ENCODE results near the gene ARHGEF3. TPM values are rescaled to one million over a fixed set of nuclear protein-coding genes. Genes with fewer than 3 reads are reported as not detected.

Gene ARHGEF3
- total and polyA plus RNA-seq, 9 donors = 23.5 to 48.2 (median 39.5) TPM

DNA sequence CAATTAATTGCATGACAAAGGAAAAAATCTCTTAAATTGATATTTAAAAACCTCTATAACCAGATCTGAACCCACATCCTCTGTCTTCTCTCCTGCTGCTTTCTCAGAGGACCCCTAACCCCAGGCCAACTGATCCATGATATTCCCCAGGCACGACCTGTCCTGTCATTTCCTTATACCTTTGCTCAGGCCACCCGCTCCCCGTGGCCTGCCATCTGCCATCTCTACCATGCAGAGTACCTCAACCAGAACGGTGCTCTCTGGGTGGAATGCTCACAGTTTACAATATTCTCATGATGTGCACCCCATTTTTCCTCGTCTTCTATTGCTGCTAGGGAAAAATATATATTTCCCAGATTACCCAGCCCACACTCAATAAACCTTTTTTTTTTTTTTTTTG, 57.7 kb downstream of the ARHGEF3 start:
- Histone ChIP-seq H3K4me1 (ENCODE audit: insufficient read depth) (peaks cover 2% of the 10 kb centered on the region), H3K36me3 (no peaks in the 10 kb centered on the region), H3K27me3 (no peaks in the 10 kb centered on the region), H3K27ac (no peak overlapping the region), H3K9me3 (no peaks in the 10 kb centered on the region), H3K4me3 (no peak overlapping the region)
- TF ChIP-seq POLR2A (IDR thresholded peaks at IDR 0.05) = no peak
- TF ChIP-seq EP300 (IDR thresholded peaks at IDR 0.05) = no peak
- TF ChIP-seq, protein P1, sequence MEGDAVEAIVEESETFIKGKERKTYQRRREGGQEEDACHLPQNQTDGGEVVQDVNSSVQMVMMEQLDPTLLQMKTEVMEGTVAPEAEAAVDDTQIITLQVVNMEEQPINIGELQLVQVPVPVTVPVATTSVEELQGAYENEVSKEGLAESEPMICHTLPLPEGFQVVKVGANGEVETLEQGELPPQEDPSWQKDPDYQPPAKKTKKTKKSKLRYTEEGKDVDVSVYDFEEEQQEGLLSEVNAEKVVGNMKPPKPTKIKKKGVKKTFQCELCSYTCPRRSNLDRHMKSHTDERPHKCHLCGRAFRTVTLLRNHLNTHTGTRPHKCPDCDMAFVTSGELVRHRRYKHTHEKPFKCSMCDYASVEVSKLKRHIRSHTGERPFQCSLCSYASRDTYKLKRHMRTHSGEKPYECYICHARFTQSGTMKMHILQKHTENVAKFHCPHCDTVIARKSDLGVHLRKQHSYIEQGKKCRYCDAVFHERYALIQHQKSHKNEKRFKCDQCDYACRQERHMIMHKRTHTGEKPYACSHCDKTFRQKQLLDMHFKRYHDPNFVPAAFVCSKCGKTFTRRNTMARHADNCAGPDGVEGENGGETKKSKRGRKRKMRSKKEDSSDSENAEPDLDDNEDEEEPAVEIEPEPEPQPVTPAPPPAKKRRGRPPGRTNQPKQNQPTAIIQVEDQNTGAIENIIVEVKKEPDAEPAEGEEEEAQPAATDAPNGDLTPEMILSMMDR (IDR thresholded peaks at IDR 0.05) = no peak
- 96 to 98% (median 97%) methylated on average over 5 of the region's 5 CpGs for WGBS, 3 donors
- DNase-seq = no peak
- intact Hi-C loops (cut with DNase I) = no loop called here

DNA sequence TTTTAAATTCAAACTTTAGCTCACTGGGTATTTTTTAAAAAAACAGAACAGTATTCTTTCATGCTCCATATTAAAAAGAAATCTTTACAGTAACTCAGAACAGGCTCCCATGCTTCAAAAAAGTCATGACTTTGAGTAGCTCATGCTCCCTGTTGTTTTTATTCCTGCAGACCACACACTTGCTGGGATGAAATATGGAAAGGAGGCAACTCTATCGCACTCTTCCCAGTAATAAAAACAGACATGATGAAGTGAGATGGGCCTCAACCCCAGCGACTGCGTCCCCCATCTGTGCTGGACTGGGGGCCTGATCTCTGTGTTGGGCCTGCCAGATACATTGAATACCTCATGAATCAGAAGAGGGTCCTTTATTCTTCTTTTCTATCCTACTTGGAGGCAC, 58.9 kb downstream of the ARHGEF3 start:
- 44 to 59% (median 52%) methylated on average over 3 of the region's 3 CpGs for WGBS, 3 donors
- Histone ChIP-seq H3K9me3 (no peaks in the 10 kb centered on the region), H3K4me1 (ENCODE audit: insufficient read depth) (peaks cover 1% of the 10 kb centered on the region), H3K36me3 (no peaks in the 10 kb centered on the region), H3K4me3 (no peak overlapping the region), H3K27ac (no peak overlapping the region), H3K27me3 (no peaks in the 10 kb centered on the region)
- no peak for DNase-seq
- TF ChIP-seq EP300 (IDR thresholded peaks at IDR 0.05) (no peak), POLR2A (IDR thresholded peaks at IDR 0.05) (no peak)
- TF ChIP-seq, protein P1 (IDR thresholded peaks at IDR 0.05) = no peak
- intact Hi-C loops (cut with DNase I) = no loop called here

DNA sequence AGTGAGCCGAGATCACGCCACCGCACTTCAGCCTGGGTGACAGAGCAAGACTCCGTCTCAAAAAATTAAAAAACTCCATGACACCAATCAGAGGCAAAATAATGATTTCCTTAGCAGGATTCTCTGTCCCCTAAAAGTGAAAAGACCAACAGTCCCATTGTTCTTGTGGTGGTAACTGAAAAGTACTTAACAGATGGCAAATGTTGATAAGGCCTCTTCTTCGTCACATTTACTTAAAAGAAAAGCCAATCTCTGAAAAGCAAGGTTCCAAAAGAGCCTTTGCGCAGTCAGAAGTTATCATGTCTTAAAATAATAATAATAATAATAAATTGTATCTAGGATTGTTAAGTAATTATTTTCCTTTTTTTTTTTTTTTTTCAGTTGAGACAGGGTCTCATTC, 62.7 kb downstream of the ARHGEF3 start:
- Histone ChIP-seq H3K4me1 (ENCODE audit: insufficient read depth) (peaks cover 1% of the 10 kb centered on the region), H3K27ac (no peak overlapping the region), H3K9me3 (no peaks in the 10 kb centered on the region), H3K27me3 (no peaks in the 10 kb centered on the region), H3K36me3 (no peaks in the 10 kb centered on the region), H3K4me3 (no peak overlapping the region)
- intact Hi-C loops (cut with DNase I) = no loop called here
- no peak for TF ChIP-seq POLR2A (IDR thresholded peaks at IDR 0.05)
- TF ChIP-seq, protein P1 (IDR thresholded peaks at IDR 0.05) = no peak
- TF ChIP-seq EP300 (IDR thresholded peaks at IDR 0.05) = no peak
- no peak for DNase-seq
- 97 to 99% (median 97%) methylated on average over 6 of the region's 6 CpGs for WGBS, 3 donors

DNA sequence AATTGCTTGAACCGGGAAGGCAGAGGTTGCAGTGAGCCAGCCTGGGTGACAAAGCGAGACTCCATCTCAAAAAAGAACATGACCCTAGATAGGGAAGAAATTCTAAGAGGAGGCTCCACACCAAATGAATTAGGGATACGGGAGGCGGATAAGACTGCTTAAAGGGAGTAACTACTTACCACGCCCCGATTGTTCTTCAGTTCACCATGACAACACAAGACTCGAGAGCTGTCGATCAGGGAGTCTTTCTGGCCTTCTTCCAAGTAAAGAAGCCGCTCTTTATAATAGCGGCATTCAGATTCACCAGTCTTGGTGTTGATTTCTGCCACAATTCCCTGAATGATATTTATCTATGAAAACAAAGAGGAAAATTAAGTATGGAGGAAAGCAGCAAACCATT, 64.7 kb downstream of the ARHGEF3 start:
- no peaks in the 10 kb centered on the region for H3K36me3 ChIP-seq
- H3K4me1 ChIP-seq (ENCODE audit: insufficient read depth) = no peaks in the 10 kb centered on the region
- H3K4me3 ChIP-seq = no peak overlapping the region
- WGBS, 3 donors = 94 to 96% (median 95%) methylated on average over 10 of the region's 10 CpGs
- H3K9me3 ChIP-seq = no peaks in the 10 kb centered on the region
- TF ChIP-seq EP300 (IDR thresholded peaks at IDR 0.05) (no peak), POLR2A (IDR thresholded peaks at IDR 0.05) (no peak)
- TF ChIP-seq, protein P1 (IDR thresholded peaks at IDR 0.05) = no peak
- intact Hi-C loops (cut with DNase I) = no loop called here
- H3K27me3 ChIP-seq = no peaks in the 10 kb centered on the region
- no peak for DNase-seq
- H3K27ac ChIP-seq = no peak overlapping the region

DNA sequence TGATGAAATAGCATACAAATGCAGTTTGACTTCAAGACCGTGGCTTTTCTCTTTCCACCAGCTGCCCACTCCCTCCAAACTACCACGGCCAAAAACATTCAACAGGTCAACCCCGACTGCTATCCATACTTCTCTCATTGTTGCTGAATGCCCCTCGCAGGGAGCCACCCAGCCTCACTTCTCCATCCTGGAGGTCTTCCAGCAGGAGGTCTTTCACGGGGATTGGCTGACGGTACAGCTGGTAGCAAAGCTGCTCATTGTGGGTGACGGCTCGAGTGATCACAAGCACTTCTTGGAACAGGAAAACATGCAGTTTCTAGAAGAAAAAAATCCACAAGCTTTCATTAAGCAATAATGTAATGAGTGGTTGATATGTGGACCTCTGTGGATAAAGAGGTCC, 69.6 kb downstream of the ARHGEF3 start:
- H3K36me3 ChIP-seq = no peaks in the 10 kb centered on the region
- no peaks in the 10 kb centered on the region for H3K4me1 ChIP-seq (ENCODE audit: insufficient read depth)
- no peak for DNase-seq
- H3K27me3 ChIP-seq = no peaks in the 10 kb centered on the region
- TF ChIP-seq, protein P1 (IDR thresholded peaks at IDR 0.05) = no peak
- TF ChIP-seq POLR2A (IDR thresholded peaks at IDR 0.05) (no peak), EP300 (IDR thresholded peaks at IDR 0.05) (no peak)
- no peaks in the 10 kb centered on the region for H3K9me3 ChIP-seq
- no peak overlapping the region for H3K27ac ChIP-seq
- intact Hi-C loops (cut with DNase I) = no loop called here
- no peak overlapping the region for H3K4me3 ChIP-seq
- WGBS, 3 donors = 96% methylated on average over 8 of the region's 8 CpGs

All from ovary (tissue), 9 donors.